ENCODE measurements around the gene HEXD. TPM values are rescaled to one million over a fixed set of nuclear protein-coding genes. Genes with fewer than 3 reads are reported as not detected.

Gene HEXD
- total and polyA plus RNA-seq, 12 donors: 8.9 to 292 (median 43.8) TPM

- WGBS, 4 donors: 73 to 92% (median 85%) methylated on average over 3 to 10 of the region's 10 CpGs
- DNase-seq: no peak
- intact Hi-C loops (cut with DNase I): no loop called here
- Histone ChIP-seq H3K4me3 (no peak overlapping the region), H3K27me3 (no peaks in the 10 kb centered on the region), H3K9me3 (replicated peaks in 1 of 3) (no peaks in the 10 kb centered on the region), H3K27ac (no peak overlapping the region), H3K4me1 (replicated peaks in 1 of 2) (peaks cover 0 to 19% of the 10 kb centered on the region in 2 donors), H3K36me3 (replicated peaks in 1 of 2) (peaks cover 0 to 25% of the 10 kb centered on the region in 2 donors)
- TF ChIP-seq POLR2A (IDR thresholded peaks at IDR 0.05): no peak
- no peak for TF ChIP-seq CTCF (IDR thresholded peaks at IDR 0.05)
Measured at GRCh38 chr17:82491196-82491530, 73.0 kb downstream of the HEXD start.

GRCh38 chr17:82491533-82491932 lies 73.4 kb downstream of the HEXD start:
- Histone ChIP-seq H3K4me3 (no peak overlapping the region), H3K27me3 (no peaks in the 10 kb centered on the region), H3K36me3 (replicated peaks in 1 of 2) (peaks cover 0 to 21% of the 10 kb centered on the region in 2 donors), H3K4me1 (replicated peaks in 1 of 2) (peaks cover under 1 to 22% of the 10 kb centered on the region in 2 donors), H3K9me3 (replicated peaks in 1 of 3) (no peaks in the 10 kb centered on the region), H3K27ac (no peak overlapping the region)
- WGBS, 4 donors: 69 to 94% (median 81%) methylated on average over 5 to 15 of the region's 15 CpGs
- no peak for DNase-seq
- TF ChIP-seq CTCF (IDR thresholded peaks at IDR 0.05) (no peak), POLR2A (IDR thresholded peaks at IDR 0.05) (no peak)
- intact Hi-C loops (cut with DNase I): no loop called here

Small RNA genes lying within 50 kb of the gene (small RNA-seq; reads per million reads assigned to genes)
- 0 reads per million in 2 donors for gene RF00019

Other genes starting within 250 kb of the HEXD start
- gene CCDC57, start 205.5 kb upstream of the HEXD start, total RNA-seq: 10 to 100 TPM; 12.2 to 51.3 (median 25.1) TPM
- gene CCDC57, start 205.5 kb upstream of the HEXD start, polyA plus RNA-seq: 100 to 1,000 TPM in 2 of 3 donors, 1 to 10 TPM in 1; 7.1 to 275 (median 129) TPM
- gene SLC16A3, start 189.3 kb upstream of the HEXD start, total RNA-seq: 10 to 100 TPM in 8 of 9 donors, 1 to 10 TPM in 1; 5.3 to 58.6 (median 36.7) TPM
- 10 to 100 TPM in 2 of 3 donors, 1 to 10 TPM in 1; 2.7 to 14.4 (median 10.5) TPM for gene SLC16A3, start 189.3 kb upstream of the HEXD start, polyA plus RNA-seq
- gene CSNK1D, start 144.6 kb upstream of the HEXD start, total RNA-seq: 100 to 1,000 TPM in 4 of 9 donors, 10 to 100 TPM in 5; 23.7 to 185 (median 70.0) TPM
- 100 to 1,000 TPM; 126 to 171 (median 153) TPM for gene CSNK1D, start 144.6 kb upstream of the HEXD start, polyA plus RNA-seq
- 1 to 10 TPM in 6 of 9 donors, under 1 TPM in 2, not detected in 1; 0.11 to 4.1 (median 1.6) TPM for gene CD7, start 100.7 kb upstream of the HEXD start, total RNA-seq
- 1 to 10 TPM in 2 of 3 donors, not detected in 1; 1.1 to 4.2 TPM for gene CD7, start 100.7 kb upstream of the HEXD start, polyA plus RNA-seq
- 10 to 100 TPM in 5 of 9 donors, 1 to 10 TPM in 4; 1.2 to 24.3 (median 10.6) TPM for gene SECTM1, start 84.6 kb upstream of the HEXD start, total RNA-seq
- gene SECTM1, start 84.6 kb upstream of the HEXD start, polyA plus RNA-seq: 1 to 10 TPM; 1.4 to 4.3 (median 3.7) TPM
- gene TEX19, start 59.1 kb upstream of the HEXD start, total RNA-seq: under 1 TPM in 1 of 9 donors, not detected in 8; 0.26 TPM
- not detected for gene TEX19, start 59.1 kb upstream of the HEXD start, polyA plus RNA-seq
- not detected for gene UTS2R, start 46.6 kb upstream of the HEXD start, total RNA-seq
- gene UTS2R, start 46.6 kb upstream of the HEXD start, polyA plus RNA-seq: not detected
- gene OGFOD3, start 239 bp downstream of the HEXD start, total RNA-seq: 100 to 1,000 TPM in 1 of 9 donors, 10 to 100 TPM in 8; 19.1 to 131 (median 52.6) TPM
- gene OGFOD3, start 239 bp downstream of the HEXD start, polyA plus RNA-seq: 10 to 100 TPM; 17.9 to 39.8 (median 34.1) TPM
- 100 to 1,000 TPM in 3 of 9 donors, 10 to 100 TPM in 6; 34.6 to 160 (median 83.9) TPM for gene CYBC1, start 32.4 kb downstream of the HEXD start, total RNA-seq
- gene CYBC1, start 32.4 kb downstream of the HEXD start, polyA plus RNA-seq: 10 to 100 TPM; 38.9 to 73.9 (median 61.2) TPM
- gene NARF, start 40.4 kb downstream of the HEXD start, total RNA-seq: 10 to 100 TPM; 21.8 to 65.6 (median 52.0) TPM
- 100 to 1,000 TPM in 2 of 3 donors, 10 to 100 TPM in 1; 26.3 to 198 (median 116) TPM for gene NARF, start 40.4 kb downstream of the HEXD start, polyA plus RNA-seq
- gene FOXK2, start 101.4 kb downstream of the HEXD start, total RNA-seq: 100 to 1,000 TPM in 1 of 9 donors, 10 to 100 TPM in 8; 30.5 to 138 (median 50.0) TPM
- 10 to 100 TPM; 33.2 to 43.0 (median 38.9) TPM for gene FOXK2, start 101.4 kb downstream of the HEXD start, polyA plus RNA-seq
- 100 to 1,000 TPM in 2 of 9 donors, 10 to 100 TPM in 7; 57.9 to 104 (median 77.8) TPM for gene WDR45B, start 230.1 kb downstream of the HEXD start, total RNA-seq
- 10 to 100 TPM; 48.6 to 75.1 (median 71.4) TPM for gene WDR45B, start 230.1 kb downstream of the HEXD start, polyA plus RNA-seq